HuH-7.5 (cell line): ENCODE measurements around the gene B4GALNT3.

Experiments used
- DNase-seq: peaks from one replicate; pipeline ENCODE4 v3.0.0; 2011; ENCODE audit warnings: low spot score

The B4GALNT3 gene

DNA sequence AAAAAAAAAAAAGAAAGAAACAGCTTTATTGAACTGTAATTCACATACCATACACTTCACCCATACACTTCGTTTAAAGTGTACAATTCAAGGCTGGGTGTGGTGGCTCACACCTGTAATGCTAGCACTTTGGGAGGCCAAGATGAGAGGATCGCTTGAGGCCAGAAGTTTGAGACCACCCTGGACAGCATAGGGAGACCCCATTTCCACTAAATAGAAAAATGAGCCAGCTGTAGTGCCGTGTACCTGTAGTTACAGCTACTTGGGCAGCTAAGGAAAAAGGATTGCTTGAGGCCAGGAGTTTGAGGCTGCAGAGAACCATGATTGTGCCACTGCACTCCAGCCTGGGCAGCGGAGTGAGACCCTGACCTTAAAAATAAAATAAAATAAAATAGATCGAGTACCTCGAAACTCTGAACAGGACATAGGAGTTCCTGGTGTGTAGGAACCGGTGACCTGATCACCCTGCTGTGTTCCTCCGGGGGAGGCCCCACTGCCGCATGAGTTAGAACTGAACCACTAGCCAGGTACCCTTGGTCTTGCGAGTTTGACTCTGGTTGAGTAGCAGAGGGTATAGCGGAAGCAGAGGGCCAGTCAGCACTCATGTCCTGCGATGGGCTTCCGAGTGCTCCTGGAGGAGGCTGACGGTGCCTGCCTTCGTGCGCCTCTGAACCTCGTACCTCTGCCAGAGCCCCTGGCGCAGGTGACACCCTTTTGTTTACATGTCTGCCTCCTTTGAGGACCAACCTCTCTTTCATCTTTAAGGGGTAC is 80.0 kb downstream of the B4GALNT3 start:
- DNase-seq = no peak

DNA sequence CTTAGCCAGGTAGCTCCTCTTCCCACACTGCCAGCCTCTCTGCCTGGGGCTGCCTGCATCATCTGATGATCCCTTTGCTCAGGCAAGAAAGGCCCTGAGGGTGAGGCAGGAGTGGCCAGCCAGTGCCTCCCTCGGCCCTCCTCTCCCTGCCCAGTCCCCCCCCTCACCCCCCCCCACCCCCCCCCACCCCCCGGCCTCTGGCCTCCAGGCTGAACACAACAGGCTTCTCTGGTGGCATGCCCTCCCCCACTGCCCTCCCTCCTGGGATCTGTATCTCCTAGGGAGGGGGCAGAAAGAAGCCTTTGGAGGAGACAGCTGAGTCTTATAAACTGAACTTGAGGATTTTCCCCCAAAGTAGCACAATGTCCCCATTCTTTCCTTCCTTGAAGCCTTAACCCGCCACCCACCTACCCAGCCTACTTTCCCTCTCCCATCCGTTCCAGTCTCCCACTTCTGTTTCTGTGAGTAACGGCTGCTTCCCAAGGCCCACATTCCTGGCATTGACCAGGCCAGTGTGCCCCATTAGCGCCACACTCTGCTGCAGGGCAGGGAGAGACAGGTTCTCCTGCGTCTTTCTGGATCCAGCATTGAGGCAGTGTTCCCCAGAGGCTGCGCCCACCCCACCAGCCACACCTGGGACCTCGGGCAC is 82.1 kb downstream of the B4GALNT3 start:
- no peak for DNase-seq

DNA sequence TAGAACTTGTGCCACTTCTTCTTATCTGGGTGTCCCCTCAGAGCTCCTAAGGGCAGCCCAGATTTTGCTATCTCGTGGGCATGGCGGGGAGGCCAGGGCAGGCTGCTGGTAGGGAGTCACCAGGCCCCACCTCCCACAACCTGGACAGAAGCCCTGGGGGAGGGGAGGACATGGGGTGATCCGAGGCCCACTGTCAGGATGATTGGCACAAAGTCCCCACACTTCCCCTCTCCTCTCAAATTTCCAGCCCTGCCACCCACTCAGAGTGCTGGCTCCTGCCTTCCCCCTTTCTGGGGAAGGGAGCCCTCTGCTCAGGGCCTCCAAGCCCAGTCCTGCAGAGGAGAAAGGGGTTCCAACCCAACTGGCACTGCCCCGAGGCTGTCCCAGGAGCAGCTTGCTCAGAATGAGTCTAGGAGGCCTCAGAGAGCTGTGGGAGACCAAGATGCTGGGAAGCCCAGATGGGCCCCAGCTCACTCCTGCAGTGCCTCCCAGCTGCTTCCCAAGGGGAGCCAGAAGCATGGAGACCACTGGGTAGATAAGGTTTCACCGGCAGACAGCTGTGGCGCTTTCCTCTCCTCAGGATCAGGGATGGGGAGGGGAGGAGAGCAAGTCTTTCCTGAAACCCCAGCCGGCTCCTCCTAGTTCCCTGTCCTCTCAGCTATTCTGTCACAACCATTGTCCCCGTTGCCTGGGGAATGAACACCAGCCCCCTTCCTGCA is 82.8 kb downstream of the B4GALNT3 start:
- DNase-seq = no peak

- no peak for DNase-seq
These were observed 83.3 kb downstream of the B4GALNT3 start for GRCh38 chr12:543114-543451.

DNA sequence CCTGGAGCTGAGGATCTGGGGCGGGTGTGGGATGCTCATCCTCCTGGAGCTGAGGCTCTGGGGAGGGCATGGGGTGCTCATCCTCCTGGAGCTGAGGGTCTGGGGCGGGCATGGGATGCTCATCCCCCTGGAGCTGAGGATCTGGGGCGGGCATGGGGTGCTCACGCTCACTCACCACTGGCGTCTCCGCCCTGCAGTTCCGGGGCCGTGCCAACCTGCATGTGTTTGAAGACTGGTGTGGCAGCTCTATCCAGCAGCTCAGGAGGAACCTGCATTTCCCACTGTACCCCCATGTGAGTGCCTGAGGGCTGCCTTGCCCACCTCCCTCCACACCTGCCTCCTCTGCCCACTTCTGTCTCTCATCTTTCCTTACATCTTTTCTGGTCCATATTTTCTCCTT is 84.4 kb downstream of the B4GALNT3 start:
- no peak for DNase-seq

DNA sequence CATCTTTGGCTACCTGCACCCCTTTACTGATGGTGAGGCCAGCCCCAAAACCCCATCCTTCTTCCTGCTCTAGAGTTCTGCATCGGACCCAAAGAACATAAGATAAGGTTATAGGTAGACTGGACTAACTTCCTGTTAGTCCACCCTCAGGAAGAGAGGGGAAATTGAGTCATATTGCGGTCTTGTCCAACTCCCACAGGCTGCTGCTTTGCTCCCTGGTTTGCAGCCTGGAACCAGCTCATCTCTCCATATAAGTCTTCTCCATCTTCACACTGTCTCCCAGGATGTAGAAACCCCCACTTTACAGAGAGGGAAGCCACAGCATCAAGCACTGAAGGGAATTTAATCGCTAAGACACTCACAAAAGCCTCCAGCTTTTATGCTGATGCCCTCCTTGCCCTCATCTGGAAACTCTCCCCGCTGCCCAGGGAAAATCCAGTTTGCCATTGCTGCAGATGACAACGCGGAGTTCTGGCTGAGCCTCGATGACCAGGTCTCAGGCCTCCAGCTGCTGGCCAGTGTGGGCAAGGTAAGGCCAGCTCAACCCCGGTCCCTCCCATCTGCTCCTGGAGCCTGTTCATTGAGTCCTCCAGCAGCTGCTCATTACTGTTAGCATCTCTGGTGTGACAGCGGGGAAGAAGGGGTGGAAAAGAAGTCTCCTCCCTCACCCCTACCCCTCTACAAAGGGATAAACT is 85.3 kb downstream of the B4GALNT3 start:
- no peak for DNase-seq

GRCh38 chr12:545835-546234 is 86.1 kb downstream of the B4GALNT3 start:
- DNase-seq = no peak

- DNase-seq = no peak
These were observed 86.7 kb downstream of the B4GALNT3 start for GRCh38 chr12:546265-546919.

DNA sequence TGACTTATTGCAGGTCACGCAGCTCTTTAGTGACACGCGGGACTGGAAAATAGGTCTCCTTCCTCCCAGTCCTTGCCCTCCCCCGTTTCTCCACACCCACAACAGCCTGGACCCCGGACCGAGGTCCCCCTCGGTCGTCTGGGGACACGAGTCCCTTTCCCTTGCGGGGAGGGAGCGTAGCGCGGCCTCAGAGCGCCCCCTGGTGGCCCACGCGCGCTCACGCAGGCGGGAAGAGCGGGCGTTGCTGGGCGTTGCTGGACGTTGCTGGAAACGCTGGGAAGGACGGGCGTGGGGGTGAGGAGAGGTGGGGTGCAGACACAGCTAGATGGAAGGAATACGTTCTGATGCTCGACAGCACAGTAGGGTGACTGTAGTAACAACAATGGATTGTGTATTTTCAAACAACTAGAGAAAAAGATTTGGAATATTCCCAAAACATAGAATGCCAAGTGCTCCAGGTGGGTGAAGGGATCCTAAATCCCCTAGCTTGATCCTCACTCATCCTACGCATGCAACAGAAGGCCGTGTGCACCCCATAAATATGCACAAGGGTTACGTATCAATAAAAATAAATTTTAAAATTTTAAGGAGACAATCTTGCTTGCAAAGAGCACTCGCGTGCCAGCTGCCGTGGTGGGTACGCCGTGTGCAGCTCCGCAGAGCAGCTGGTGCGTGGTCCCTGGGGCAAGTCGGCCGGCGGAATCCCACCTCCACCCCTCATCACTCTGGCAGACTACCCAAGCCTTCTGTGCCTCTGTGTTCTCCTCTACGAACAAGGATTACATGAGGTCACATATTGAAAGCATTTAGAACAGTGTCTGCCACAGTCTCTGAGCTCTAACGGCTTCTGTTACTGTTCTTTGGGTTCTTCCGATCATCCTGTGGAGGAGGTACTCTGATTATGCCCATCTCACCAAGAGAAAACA is 87.4 kb downstream of the B4GALNT3 start:
- peak; percentile 92 for DNase-seq

GRCh38 chr12:547883-548470 is 88.2 kb downstream of the B4GALNT3 start:
- DNase-seq = no peak

DNA sequence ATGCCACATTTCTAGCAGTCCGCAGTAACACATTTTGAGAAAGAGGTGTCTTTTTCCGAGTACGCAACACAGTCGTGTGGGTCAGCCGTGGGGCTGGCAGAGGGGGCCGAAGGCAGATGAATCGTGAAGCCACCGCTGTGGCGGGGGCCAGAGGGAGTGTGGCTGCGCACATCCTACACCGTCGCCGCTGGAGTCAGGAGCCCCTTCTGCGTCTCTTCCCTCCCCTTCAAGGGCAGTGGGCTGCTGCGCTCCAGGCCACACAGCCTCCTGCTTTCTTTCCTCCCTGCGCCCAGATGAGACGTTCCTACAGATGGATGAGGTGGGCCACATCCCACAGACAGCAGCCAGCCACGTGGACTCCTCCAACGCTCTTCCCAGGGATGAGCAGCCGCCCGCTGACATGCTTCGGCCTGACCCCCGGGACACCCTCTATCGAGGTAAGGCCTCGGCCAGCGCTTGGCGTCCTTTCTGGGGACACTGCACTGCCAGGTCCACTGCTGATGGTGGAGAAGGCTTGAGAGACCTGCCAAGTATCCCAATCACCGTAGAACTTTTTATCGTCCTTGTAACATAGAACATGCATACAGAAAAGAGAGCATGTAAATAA is 89.8 kb downstream of the B4GALNT3 start:
- no peak for DNase-seq

GRCh38 chr12:550473-551260 is 90.9 kb downstream of the B4GALNT3 start:
- no peak for DNase-seq

GRCh38 chr12:552466-552865 is 92.7 kb downstream of the B4GALNT3 start:
- DNase-seq = no peak

DNA sequence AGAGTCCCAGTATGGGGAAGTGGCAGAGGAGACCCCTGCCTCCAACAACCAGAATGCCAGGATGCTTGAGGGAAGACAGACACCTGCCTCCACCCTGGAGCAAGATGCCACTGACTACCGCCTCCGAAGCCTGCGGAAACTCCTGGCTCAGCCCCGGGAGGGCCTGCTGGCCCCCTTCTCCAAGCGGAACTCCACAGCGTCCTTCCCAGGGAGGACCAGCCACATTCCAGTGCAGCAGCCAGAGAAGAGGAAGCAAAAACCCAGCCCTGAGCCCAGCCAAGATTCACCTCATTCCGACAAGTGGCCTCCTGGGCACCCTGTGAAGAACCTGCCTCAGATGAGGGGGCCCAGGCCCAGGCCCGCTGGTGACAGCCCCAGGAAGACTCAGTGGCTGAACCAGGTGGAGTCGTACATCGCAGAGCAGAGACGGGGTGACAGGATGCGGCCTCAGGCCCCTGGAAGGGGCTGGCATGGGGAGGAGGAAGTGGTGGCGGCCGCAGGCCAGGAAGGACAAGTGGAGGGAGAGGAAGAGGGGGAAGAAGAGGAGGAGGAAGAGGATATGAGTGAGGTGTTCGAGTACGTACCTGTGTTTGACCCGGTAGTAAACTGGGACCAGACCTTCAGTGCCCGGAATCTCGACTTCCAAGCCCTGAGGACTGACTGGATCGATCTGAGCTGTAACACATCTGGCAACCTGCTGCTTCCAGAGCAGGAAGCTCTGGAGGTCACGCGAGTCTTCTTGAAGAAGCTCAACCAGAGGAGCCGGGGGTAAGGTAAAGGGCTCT is 93.7 kb downstream of the B4GALNT3 start:
- DNase-seq = no peak

GRCh38 chr12:554001-554285 is 94.2 kb downstream of the B4GALNT3 start:
- DNase-seq = no peak

- no peak for DNase-seq
These were observed 96.8 kb downstream of the B4GALNT3 start for GRCh38 chr12:556498-556897.

- no peak for DNase-seq
These were observed 98.8 kb downstream of the B4GALNT3 start for GRCh38 chr12:558580-558979.

DNA sequence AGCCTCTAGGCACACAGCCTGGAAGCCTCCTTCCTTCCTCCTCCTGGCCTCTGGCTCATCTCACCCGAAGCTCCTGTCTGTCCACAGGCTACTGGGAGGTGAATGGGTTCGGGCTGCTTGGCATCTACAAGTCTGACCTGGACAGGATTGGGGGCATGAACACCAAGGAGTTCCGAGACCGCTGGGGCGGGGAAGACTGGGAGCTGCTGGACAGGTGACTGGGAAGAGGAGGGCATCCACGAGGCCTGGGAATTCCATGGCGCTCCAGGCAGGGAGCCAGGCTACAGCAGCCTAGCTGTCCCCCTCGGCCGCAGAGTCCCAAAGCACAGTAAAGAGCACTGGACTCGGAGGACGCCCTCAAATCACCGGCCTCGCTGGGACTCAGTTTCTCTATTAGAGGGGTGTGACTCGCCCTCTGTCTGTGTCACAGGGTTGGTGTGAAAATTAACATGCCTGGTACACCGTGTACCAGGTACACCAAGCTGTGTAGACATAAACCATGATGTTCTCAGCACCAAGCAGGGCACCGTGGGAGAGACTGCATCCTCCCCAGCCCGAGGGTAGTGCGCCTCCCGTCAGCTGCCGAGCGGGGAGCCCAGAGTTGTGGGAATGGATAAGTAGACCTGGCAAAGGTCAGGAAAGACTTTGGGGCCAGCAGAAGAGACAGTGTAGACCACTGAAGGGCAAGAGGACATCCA is 99.6 kb downstream of the B4GALNT3 start:
- no peak for DNase-seq
